ENCODE data around the gene PPARA.

PPARA gene

DNA sequence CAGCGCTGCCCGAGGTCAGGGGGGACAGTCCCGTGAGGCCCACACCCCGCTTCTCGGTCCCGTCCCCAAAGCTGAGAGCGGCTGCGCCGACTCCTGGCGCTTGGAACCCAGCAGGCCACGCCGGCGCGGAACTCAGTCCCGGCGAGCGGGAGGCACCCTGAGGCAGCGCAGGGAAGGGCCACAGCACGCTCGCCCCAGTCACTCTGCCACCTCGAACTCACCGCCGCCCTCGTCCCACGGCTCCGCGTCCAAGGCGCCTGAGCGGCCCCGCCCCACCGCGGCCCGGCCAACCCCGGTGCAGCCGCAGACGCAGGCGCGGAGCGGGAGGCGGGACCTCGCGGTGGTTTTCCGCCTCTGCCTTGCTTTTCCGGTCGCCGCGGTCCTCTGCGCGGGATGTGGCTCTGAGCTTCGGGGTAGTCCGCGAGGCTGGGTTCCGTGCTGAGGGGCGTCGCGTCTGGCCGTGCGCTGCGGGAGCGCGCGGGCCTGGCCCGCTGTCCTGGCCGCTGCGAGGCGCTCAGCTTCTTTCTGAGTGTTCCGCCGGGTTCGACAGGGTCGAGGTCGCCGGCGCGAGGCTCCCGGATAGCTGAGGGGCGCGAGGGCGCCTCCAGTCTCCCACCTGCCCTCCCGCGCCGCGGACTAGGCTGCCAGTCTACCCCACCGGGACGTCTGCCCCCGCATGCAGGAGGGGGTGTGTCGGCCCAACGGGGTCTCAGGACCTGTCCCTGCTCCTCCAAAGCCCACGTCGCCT lies 99.9 kb downstream of the PPARA start, which contains the start of gene CDPF1:
Gene CDPF1, minus strand, starts transcription at position 259 of the 748 bp plus-strand sequence. CDS start 2,009 bp downstream, outside the sequence.
- peak; percentile 32 for DNase-seq (ENCODE audit: low read depth)
- H3K4me3 ChIP-seq (ENCODE audit: low read depth, low read length), result peak within 1 kb of the TSS; percentile 77
- TF ChIP-seq, protein P1, sequence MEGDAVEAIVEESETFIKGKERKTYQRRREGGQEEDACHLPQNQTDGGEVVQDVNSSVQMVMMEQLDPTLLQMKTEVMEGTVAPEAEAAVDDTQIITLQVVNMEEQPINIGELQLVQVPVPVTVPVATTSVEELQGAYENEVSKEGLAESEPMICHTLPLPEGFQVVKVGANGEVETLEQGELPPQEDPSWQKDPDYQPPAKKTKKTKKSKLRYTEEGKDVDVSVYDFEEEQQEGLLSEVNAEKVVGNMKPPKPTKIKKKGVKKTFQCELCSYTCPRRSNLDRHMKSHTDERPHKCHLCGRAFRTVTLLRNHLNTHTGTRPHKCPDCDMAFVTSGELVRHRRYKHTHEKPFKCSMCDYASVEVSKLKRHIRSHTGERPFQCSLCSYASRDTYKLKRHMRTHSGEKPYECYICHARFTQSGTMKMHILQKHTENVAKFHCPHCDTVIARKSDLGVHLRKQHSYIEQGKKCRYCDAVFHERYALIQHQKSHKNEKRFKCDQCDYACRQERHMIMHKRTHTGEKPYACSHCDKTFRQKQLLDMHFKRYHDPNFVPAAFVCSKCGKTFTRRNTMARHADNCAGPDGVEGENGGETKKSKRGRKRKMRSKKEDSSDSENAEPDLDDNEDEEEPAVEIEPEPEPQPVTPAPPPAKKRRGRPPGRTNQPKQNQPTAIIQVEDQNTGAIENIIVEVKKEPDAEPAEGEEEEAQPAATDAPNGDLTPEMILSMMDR (IDR thresholded peaks at IDR 0.05; ENCODE audit: control insufficient read depth, extremely low read depth, insufficient read depth), result 0 out of 2 replicates have a peak, but pooled peaks have one; percentile 23

DNA sequence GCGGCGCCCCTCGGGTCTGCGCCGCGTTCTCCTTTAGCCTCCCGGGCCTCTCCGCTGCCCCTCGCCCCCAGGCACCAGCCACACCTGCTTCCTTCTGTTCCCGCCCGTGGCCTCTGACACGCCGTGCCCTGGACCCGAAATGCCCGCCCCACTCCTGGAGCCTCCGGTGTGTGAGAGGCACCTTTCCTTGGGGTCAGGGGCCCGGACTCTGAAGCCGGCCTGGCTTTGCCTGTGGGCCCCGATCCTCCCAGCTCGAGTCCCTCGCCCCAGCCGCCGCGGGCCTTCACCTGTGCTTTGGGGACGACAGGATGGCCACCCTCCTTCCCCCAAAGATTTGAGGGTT lies 100.4 kb downstream of the PPARA start:
- no peak for DNase-seq (ENCODE audit: low read depth)
- peak overlapping the region; percentile 77 for H3K4me3 ChIP-seq (ENCODE audit: low read depth, low read length)
- TF ChIP-seq, protein P1 (IDR thresholded peaks at IDR 0.05; ENCODE audit: control insufficient read depth, extremely low read depth, insufficient read depth), result no peak

DNA sequence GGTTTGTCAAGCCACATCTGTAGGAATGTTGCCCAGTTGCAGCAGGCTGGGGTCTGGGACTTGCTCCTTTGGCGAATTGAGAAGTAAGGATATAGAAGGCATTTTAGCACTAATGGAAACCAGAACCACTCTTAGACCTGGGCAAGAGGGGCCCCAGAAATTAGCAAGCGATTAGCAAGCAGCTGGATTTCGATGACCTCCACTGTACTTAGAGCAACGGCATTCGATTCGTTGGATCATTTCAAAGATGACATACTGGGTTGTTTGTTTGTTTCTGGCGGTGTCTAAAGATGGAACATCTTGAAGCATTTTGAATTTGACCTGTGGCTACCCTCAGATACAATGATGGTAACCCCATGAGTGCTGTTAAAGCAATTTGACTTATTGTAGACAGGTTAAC lies 100.9 kb downstream of the PPARA start:
- DNase-seq (ENCODE audit: low read depth), result no peak
- TF ChIP-seq, protein P1 (IDR thresholded peaks at IDR 0.05; ENCODE audit: control insufficient read depth, extremely low read depth, insufficient read depth), result no peak
- H3K4me3 ChIP-seq (ENCODE audit: low read depth, low read length), result peak overlapping the region; percentile 77

DNA sequence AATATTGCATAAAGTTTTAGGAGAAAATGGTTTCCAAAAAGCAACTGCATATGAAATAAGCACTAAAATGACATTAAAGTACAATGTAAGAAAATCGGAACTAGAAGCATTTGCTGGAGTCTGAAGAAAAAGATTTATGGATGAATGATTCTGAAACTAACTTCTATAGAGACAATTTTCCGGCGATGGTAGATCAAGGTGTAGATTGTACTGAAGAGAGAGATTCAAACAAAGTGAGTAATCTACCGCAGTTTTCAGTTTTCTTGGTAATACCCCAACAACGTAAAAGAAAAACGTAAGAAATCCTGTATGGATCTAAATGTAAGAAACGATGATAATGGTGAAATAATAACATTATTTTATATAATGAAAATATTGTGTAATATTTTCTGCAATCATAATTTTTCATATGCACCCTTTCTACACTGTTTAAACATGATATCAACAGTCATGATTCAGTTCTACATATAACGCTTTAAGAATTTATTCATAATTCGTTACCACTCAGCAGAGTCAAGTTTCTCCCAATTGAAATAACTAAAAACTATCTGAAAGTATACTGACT lies 101.6 kb downstream of the PPARA start:
- TF ChIP-seq, protein P1 (IDR thresholded peaks at IDR 0.05; ENCODE audit: control insufficient read depth, extremely low read depth, insufficient read depth), result no peak
- no peak overlapping the region for H3K4me3 ChIP-seq (ENCODE audit: low read depth, low read length)
- no peak for DNase-seq (ENCODE audit: low read depth)

DNA sequence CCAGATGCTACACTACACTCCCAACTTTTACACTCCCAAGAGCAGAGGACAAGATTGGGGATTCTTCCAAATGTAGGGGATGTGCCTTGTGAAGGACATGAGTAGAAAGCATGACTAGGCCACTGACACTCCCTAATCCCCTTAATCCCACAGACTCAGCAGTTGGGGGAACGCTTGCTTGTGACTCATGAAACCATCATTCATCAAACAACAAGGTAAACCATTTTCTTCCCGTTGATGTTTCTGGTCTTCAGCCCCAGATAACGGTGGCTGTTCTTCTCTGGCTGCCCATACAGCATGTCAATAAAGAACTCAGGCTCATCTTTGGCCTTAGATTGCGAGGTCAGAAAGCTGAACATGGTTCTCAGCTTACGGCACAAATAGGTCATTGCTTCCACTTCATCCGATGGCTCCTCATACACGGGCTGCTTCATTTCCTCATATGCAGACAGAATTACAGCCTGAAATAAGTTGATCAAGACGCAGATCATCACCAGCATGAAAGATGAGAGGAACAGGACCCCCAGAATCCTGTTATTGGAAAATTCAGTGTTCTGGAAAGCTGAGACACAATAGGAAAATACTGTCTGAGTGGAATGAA lies 106.1 kb downstream of the PPARA start:
- TF ChIP-seq, protein P1 (IDR thresholded peaks at IDR 0.05; ENCODE audit: control insufficient read depth, extremely low read depth, insufficient read depth), result no peak
- no peak overlapping the region for H3K4me3 ChIP-seq (ENCODE audit: low read depth, low read length)
- no peak for DNase-seq (ENCODE audit: low read depth)

DNA sequence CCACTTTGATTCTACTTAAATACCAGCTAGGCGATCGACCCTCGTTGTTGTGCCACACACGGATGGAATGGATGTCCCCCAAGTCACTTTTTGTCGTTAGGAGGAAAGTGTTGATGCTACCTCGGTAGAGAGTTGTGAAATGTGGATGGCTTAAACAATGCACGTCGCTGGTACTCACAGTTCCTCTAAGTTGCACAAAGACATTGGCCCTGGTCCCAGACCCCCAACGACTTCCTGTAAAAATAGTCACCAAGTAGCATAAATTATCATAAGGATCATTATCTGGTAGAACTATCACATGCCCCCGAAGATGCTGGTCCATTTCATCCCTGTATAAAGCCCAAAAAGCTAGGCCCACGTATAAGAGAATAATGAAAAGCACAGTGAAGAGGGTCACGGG lies 109.0 kb downstream of the PPARA start:
- TF ChIP-seq, protein P1 (IDR thresholded peaks at IDR 0.05; ENCODE audit: control insufficient read depth, extremely low read depth, insufficient read depth), result no peak
- no peak overlapping the region for H3K4me3 ChIP-seq (ENCODE audit: low read depth, low read length)
- no peak for DNase-seq (ENCODE audit: low read depth)
